ENCODE measurements around the gene ING1. TPM values are rescaled to one million over a fixed set of nuclear protein-coding genes. Genes with fewer than 3 reads are reported as not detected.

ING1 gene
- total RNA-seq, 2 donors from 2014 or later, result 23.2 to 23.6 TPM

DNA sequence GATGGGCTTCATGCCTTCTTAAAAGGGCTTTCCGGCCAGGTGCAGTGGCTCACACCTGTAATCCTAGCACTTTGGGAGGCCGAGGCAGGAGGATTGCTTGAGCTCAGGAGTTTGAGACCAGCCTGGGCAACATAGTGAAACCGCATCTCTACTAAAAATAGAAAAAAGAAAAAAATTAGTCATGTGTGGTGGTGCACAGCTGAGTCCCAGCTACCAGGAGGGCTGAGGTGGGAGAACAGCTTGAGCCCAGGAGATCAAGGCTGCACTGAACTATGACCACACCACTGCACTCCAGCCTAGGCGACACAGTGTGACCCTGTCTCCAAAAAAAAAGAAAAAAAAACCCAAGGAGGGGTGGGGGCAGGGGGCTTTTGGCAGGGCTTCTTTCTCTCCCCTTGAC, 14.8 kb upstream of the ING1 start:
- H3K36me3 Mint-ChIP-seq (ENCODE audit: low read depth), result peaks cover 62% of the 10 kb centered on the region

DNA sequence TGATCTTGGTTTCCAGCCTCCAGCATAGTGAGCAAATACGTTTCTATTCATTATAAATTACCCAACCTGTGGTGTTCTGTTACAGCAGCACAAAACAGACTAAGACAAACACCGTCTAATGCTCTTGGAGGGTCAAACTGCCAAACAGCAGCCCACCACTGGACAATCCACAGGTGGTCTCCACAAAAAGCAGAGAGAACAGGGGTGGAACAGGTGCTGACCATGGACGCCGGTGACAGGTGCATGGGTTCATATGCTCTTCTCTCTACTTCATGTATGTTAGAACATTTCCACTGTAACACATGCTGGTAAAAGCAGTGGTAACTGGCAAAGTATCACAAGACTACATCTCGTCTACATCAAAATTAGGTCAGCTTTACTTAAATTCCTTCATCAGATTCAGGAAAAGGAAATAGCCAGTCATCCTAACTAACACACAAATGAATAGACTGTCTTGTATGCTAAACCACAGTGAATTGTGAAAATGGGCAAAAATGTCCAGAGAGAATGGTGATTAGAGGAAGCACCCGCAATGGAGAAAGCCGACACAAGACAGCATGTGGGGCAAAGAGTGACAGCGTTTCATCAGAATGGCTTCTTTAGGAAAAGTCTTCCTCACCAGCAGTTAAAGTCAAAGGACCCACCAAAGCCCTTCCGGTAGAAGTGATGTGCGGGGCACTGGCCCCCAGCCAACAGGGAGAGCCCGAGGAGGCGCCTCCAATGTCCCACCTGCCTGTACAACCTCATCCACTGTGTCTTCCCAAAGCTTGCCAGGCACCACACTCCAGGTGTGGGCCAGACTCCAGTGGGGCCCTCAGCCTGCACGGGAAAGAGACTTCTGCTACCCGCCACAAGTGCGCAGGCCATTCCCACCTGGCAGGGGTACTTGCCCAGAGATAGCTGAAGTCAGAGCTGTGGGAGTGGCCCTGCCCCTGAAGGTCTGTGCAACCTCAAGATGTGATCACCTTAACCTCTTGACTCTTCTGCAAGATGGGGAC, 14.1 kb upstream of the ING1 start:
- Mint-ChIP-seq H3K27me3 (ENCODE audit: insufficient read depth) (no peaks in the 10 kb centered on the region), H3K36me3 (ENCODE audit: low read depth) (peaks cover 61% of the 10 kb centered on the region), H3K4me3 (no peak overlapping the region), H3K4me1 (peaks cover 18% of the 10 kb centered on the region), H3K27ac (no peak overlapping the region), H3K9me3 (no peaks in the 10 kb centered on the region)
- H3K9ac ChIP-seq (ENCODE audit: extremely low read depth, low read length, poor library complexity, severe bottlenecking), result no peak overlapping the region
- no peaks in the 10 kb centered on the region for H3K9me3 ChIP-seq (ENCODE audit: control insufficient read depth, low read length)
- H3K27ac ChIP-seq (ENCODE audit: low read depth, low read length), result no peak overlapping the region
- H3K4me3 ChIP-seq (ENCODE audit: low read length), result no peak overlapping the region
- H3K4me1 ChIP-seq (ENCODE audit: control insufficient read depth, insufficient read depth, low read length), result peaks cover 4% of the 10 kb centered on the region
- WGBS, 2 experiments (ENCODE audit: insufficient coverage in 1 of 2, insufficient read length in 1 of 2), result 80 to 82% methylated on average over 13 to 15 of the region's 15 CpGs
- H3K36me3 ChIP-seq (ENCODE audit: control insufficient read depth, insufficient read depth, low read length), result peaks cover 62% of the 10 kb centered on the region
- no peak for DNase-seq
- no peaks in the 10 kb centered on the region for H3K27me3 ChIP-seq (ENCODE audit: control insufficient read depth, insufficient read depth, low read length, poor library complexity, severe bottlenecking)
- TF ChIP-seq, protein P1, sequence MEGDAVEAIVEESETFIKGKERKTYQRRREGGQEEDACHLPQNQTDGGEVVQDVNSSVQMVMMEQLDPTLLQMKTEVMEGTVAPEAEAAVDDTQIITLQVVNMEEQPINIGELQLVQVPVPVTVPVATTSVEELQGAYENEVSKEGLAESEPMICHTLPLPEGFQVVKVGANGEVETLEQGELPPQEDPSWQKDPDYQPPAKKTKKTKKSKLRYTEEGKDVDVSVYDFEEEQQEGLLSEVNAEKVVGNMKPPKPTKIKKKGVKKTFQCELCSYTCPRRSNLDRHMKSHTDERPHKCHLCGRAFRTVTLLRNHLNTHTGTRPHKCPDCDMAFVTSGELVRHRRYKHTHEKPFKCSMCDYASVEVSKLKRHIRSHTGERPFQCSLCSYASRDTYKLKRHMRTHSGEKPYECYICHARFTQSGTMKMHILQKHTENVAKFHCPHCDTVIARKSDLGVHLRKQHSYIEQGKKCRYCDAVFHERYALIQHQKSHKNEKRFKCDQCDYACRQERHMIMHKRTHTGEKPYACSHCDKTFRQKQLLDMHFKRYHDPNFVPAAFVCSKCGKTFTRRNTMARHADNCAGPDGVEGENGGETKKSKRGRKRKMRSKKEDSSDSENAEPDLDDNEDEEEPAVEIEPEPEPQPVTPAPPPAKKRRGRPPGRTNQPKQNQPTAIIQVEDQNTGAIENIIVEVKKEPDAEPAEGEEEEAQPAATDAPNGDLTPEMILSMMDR (conservative IDR thresholded peaks at IDR 0.05), result no peak

More for the DNA sequence above, 14.8 kb upstream of the ING1 start:
- Histone ChIP-seq H3K36me3 (ENCODE audit: control insufficient read depth, insufficient read depth, low read length) (peaks cover 61% of the 10 kb centered on the region), H3K9me3 (ENCODE audit: control insufficient read depth, low read length) (no peaks in the 10 kb centered on the region), H3K27me3 (ENCODE audit: control insufficient read depth, insufficient read depth, low read length, poor library complexity, severe bottlenecking) (no peaks in the 10 kb centered on the region), H3K4me3 (ENCODE audit: low read length) (no peak overlapping the region), H3K9ac (ENCODE audit: extremely low read depth, low read length, poor library complexity, severe bottlenecking) (no peak overlapping the region), H3K27ac (ENCODE audit: low read depth, low read length) (no peak overlapping the region), H3K4me1 (ENCODE audit: control insufficient read depth, insufficient read depth, low read length) (peaks cover 4% of the 10 kb centered on the region)
- Mint-ChIP-seq H3K4me3 (no peak overlapping the region), H3K4me1 (peaks cover 16% of the 10 kb centered on the region), H3K27me3 (ENCODE audit: insufficient read depth) (no peaks in the 10 kb centered on the region), H3K9me3 (no peaks in the 10 kb centered on the region), H3K27ac (no peak overlapping the region)
- WGBS, 2 experiments (ENCODE audit: insufficient coverage in 1 of 2, insufficient read length in 1 of 2), result 94% methylated on average over 3 to 4 of the region's 4 CpGs
- DNase-seq, result no peak
- TF ChIP-seq, protein P1 (conservative IDR thresholded peaks at IDR 0.05), result no peak

DNA sequence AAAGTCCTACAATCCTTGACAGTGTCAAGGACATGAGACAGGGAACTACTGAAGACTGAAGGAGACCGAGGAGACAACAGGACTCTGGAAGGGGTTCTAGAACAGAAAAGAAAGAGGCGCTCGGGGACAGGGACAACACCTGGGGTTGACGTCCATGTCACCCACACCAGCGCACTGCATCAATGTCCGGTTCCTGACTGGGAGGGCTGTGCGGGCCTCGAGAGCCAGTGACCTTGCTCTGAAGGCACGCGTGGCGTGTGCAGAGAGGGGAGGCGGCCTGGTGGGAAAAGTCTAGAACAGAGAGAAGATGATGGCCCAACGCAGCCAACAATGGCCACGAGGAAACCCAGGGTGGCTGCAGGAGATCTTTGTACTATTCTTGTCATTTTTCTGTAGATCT, 13.3 kb upstream of the ING1 start:
- Histone ChIP-seq H3K27ac (ENCODE audit: low read depth, low read length) (no peak overlapping the region), H3K9ac (ENCODE audit: extremely low read depth, low read length, poor library complexity, severe bottlenecking) (no peak overlapping the region), H3K9me3 (ENCODE audit: control insufficient read depth, low read length) (no peaks in the 10 kb centered on the region), H3K27me3 (ENCODE audit: control insufficient read depth, insufficient read depth, low read length, poor library complexity, severe bottlenecking) (no peaks in the 10 kb centered on the region), H3K4me3 (ENCODE audit: low read length) (no peak overlapping the region), H3K36me3 (ENCODE audit: control insufficient read depth, insufficient read depth, low read length) (peaks cover 58% of the 10 kb centered on the region), H3K4me1 (ENCODE audit: control insufficient read depth, insufficient read depth, low read length) (peaks cover 4% of the 10 kb centered on the region)
- Mint-ChIP-seq H3K27ac (no peak overlapping the region), H3K36me3 (ENCODE audit: low read depth) (peaks cover 57% of the 10 kb centered on the region), H3K27me3 (ENCODE audit: insufficient read depth) (no peaks in the 10 kb centered on the region), H3K9me3 (no peaks in the 10 kb centered on the region), H3K4me1 (peaks cover 23% of the 10 kb centered on the region), H3K4me3 (no peak overlapping the region)
- TF ChIP-seq, protein P1 (conservative IDR thresholded peaks at IDR 0.05), result no peak
- no peak for DNase-seq
- WGBS, 2 experiments (ENCODE audit: insufficient coverage in 1 of 2, insufficient read length in 1 of 2), result 85 to 88% methylated on average over 9 to 14 of the region's 14 CpGs
